Measurements from ENCODE around the gene CACNA1C. TPM values are rescaled to one million over a fixed set of nuclear protein-coding genes. Genes with fewer than 3 reads are reported as not detected.
A peak's percentile ranks its signal among the peaks of the same experiment; 100 is the strongest.

The CACNA1C gene
- total RNA-seq, 4 donors from 2014 or later, result 5.2 to 12.9 (median 6.3) TPM

DNA sequence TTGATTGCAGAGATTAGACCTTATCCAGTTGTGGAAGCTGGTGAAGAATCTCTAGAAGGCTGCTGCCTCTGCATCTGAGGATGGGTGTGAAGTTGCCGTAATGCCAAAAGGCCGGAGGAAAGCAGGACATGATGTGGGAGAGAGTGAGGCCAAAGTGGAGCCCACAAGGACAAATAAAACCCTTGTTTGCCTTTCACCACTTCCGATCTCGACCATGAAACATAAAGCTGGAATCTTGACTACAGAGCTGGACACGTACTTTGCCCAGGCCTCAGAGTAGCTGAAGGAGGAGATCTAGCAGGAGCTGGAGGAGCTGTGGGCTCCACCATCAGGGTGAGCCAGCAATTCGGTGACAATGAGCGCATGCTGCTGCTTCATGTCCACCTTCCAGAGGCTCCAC lies 5.0 kb upstream of the CACNA1C start:
- no peaks in the 10 kb centered on the region for H3K9me3 ChIP-seq
- no peak overlapping the region for H3K4me3 ChIP-seq
- H3K36me3 ChIP-seq, result no peaks in the 10 kb centered on the region
- peaks cover 0 to 9% (median 0%) of the 10 kb centered on the region in 4 donors for H3K4me1 ChIP-seq
- no peak overlapping the region for H3K27ac ChIP-seq
- DNase-seq (ENCODE audit: low spot score in 2 of 2), result no peak
- TF ChIP-seq POLR2A (IDR thresholded peaks at IDR 0.05), result no peak
- TF ChIP-seq EP300 (IDR thresholded peaks at IDR 0.05), result no peak
- WGBS, 2 donors, result 86% methylated on average over 7 of the region's 7 CpGs
- peaks cover 0 to 18% of the 10 kb centered on the region in 2 donors for H3K27me3 ChIP-seq

DNA sequence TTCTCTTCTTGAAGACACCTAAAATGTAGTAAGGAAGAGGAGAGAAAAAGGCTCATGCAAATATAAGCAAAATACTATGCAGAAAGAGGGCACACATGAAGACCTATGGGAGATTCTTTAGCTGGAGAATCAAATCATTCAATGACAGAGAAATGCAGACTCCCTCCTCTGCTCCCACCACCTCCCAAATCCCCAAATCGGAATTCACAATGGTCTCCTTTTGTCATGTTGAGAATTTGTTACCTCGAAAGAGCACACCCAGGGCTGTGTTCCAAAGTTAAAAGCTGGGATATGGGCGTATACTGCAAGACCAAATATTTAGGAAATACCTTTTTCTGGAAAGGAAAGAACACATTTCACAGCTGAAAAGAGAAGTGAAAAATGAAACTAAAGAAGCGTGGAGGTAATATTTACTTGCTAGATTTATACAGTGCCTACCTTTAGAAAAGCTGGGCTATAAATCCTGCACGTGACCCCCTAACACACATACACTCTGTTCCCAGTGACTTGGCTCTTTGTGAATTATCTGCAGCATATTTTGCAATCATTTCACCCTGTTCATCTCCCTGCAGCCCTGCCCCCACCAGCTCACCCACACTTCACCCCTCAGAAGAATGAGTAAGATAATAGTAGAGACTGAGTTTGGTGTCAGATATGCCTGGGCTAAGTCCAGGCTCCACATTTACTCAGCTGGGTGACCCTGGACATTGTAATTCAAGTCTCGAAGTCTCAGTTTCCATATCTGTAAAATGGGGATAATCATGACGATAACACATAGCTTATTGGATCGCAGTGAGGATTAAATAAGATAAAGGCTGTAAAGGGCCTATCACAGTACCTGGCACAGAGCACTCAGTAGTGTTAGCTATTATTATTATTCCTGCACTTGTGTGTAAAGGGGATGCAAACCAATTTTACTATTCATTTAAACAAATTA lies 2.9 kb upstream of the CACNA1C start:
- DNase-seq (ENCODE audit: low spot score in 2 of 2), result no peak
- Histone ChIP-seq H3K9me3 (no peaks in the 10 kb centered on the region), H3K36me3 (no peaks in the 10 kb centered on the region), H3K4me1 (peaks cover 0 to 24% (median 0%) of the 10 kb centered on the region in 4 donors), H3K27me3 (peaks cover 0 to 32% of the 10 kb centered on the region in 2 donors), H3K4me3 (no peak overlapping the region), H3K27ac (no peak overlapping the region)
- TF ChIP-seq, protein P1, sequence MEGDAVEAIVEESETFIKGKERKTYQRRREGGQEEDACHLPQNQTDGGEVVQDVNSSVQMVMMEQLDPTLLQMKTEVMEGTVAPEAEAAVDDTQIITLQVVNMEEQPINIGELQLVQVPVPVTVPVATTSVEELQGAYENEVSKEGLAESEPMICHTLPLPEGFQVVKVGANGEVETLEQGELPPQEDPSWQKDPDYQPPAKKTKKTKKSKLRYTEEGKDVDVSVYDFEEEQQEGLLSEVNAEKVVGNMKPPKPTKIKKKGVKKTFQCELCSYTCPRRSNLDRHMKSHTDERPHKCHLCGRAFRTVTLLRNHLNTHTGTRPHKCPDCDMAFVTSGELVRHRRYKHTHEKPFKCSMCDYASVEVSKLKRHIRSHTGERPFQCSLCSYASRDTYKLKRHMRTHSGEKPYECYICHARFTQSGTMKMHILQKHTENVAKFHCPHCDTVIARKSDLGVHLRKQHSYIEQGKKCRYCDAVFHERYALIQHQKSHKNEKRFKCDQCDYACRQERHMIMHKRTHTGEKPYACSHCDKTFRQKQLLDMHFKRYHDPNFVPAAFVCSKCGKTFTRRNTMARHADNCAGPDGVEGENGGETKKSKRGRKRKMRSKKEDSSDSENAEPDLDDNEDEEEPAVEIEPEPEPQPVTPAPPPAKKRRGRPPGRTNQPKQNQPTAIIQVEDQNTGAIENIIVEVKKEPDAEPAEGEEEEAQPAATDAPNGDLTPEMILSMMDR (IDR thresholded peaks at IDR 0.05), result no peak
- no peak for TF ChIP-seq EP300 (IDR thresholded peaks at IDR 0.05)
- TF ChIP-seq POLR2A (IDR thresholded peaks at IDR 0.05), result no peak
- WGBS, 2 donors, result 50 to 51% methylated on average over 8 of the region's 8 CpGs

DNA sequence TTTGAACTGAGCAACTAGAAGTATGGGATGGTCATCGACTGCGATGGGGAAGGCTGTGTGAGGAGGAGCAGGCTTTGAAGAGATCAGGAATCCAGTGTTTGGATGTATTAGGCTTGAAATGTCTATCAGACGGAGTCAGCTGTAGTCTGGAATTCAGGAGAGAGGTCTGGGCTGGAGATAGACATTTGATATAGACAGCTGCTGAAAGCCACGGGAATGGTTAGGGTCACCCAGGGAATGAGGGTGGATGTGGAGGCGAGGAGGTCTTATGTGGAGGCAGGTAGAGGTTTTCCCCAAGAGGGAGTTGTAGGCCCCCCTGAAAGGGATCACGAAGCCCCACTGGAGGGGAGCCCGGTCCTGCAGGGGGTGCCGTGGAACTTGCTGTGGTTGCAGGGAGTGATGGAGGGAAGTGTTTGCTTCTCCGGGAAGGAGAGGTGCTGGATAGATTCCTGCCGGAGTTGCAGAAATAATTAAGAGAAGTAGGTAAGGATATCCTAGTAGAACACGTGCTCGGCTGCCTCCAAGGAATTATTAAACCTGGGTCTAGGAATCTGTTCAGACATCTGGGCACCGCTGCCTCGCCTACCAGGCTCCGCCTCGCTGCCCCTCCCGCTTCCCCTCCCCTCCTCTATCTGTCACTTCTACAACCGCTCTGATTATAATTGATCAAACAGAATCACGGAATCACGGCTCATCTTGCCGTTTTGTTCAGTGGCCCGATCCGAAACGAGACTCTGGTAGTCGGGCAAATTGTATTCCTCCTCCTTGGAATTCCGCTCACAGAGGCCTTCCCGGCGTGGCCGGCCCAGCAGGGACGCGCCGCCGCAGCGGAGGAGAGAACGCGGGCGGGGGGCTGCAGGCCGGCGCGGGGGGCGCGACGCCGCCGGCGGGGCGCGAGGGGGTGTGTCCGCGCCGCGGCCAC lies 826 bp upstream of the CACNA1C start:
- peaks cover 0 to 37% of the 10 kb centered on the region in 2 donors for H3K27me3 ChIP-seq
- H3K27ac ChIP-seq, result peak overlapping the region in 1 of 4 donors; percentile 32
- no peaks in the 10 kb centered on the region for H3K36me3 ChIP-seq
- H3K4me3 ChIP-seq, result peak overlapping the region; percentile 19 to 69 (median 30)
- TF ChIP-seq POLR2A (IDR thresholded peaks at IDR 0.05) (no peak), EP300 (IDR thresholded peaks at IDR 0.05) (no peak)
- TF ChIP-seq, protein P1 (IDR thresholded peaks at IDR 0.05), result no peak
- H3K9me3 ChIP-seq, result no peaks in the 10 kb centered on the region
- no peak for DNase-seq (ENCODE audit: low spot score in 2 of 2)
- peaks cover 0 to 24% (median 0%) of the 10 kb centered on the region in 4 donors for H3K4me1 ChIP-seq
- 9 to 12% methylated on average over 30 to 50 of the region's 52 CpGs for WGBS, 2 donors

DNA sequence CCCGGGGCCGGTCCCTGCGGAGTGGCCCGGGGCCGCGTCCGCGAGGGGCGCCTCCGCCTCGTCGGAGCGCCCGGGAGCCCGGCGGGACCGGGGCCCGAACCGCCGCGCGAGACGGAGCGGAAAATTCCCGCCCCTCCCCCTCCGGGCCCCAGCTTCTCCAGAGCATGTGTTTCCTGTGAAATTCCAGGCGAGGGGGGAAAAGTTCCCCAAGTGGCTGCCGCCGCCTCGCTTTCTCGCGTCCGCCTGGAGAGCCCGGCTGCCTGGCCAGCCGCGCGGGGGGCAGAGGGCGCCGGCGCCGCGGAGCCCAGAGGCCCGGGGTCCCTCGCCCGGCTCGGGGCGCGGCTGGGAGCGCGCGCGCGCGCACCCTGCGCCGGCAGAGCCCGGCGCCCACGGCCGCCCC lies 904 bp downstream of the CACNA1C start:
- Histone ChIP-seq H3K9me3 (no peaks in the 10 kb centered on the region), H3K27ac (peak overlapping the region in 2 of 4 donors; percentile 17 to 79), H3K27me3 (peaks cover 0 to 38% of the 10 kb centered on the region in 2 donors), H3K36me3 (no peaks in the 10 kb centered on the region), H3K4me1 (peaks cover 0 to 24% (median 0%) of the 10 kb centered on the region in 4 donors), H3K4me3 (peak overlapping the region; percentile 30 to 69 (median 38))
- TF ChIP-seq, protein P1 (IDR thresholded peaks at IDR 0.05), result no peak
- TF ChIP-seq POLR2A (IDR thresholded peaks at IDR 0.05) (no peak), EP300 (IDR thresholded peaks at IDR 0.05) (no peak)
- 0% methylated on average over 11 to 56 of the region's 60 CpGs for WGBS, 2 donors
- no peak for DNase-seq (ENCODE audit: low spot score in 2 of 2)

All from tibial nerve (tissue), 4 donors.